Measurements from ENCODE around the gene LSM2. TPM values are rescaled to one million over a fixed set of nuclear protein-coding genes. Genes with fewer than 3 reads are reported as not detected.

LSM2 gene
- total RNA-seq, 2 donors from 2014 or later = 106 to 119 TPM

- H3K9me3 Mint-ChIP-seq = no peaks in the 10 kb centered on the region
- no peak overlapping the region for H3K27ac Mint-ChIP-seq
- H3K36me3 ChIP-seq (ENCODE audit: control insufficient read depth, insufficient read depth, low read length) = no peaks in the 10 kb centered on the region
- no peaks in the 10 kb centered on the region for H3K9me3 ChIP-seq (ENCODE audit: control insufficient read depth, low read length)
- peaks cover 4% of the 10 kb centered on the region for H3K4me1 Mint-ChIP-seq
- H3K27ac ChIP-seq (ENCODE audit: low read depth, low read length) = no peak overlapping the region
- no peaks in the 10 kb centered on the region for H3K4me1 ChIP-seq (ENCODE audit: control insufficient read depth, insufficient read depth, low read length)
- H3K27me3 ChIP-seq (ENCODE audit: control insufficient read depth, insufficient read depth, low read length, poor library complexity, severe bottlenecking) = no peaks in the 10 kb centered on the region
- no peaks in the 10 kb centered on the region for H3K27me3 Mint-ChIP-seq (ENCODE audit: insufficient read depth)
- no peak overlapping the region for H3K9ac ChIP-seq (ENCODE audit: extremely low read depth, low read length, poor library complexity, severe bottlenecking)
- H3K4me3 Mint-ChIP-seq = no peak overlapping the region
- H3K36me3 Mint-ChIP-seq (ENCODE audit: low read depth) = peaks cover 7% of the 10 kb centered on the region
- no peak for DNase-seq
- no peak overlapping the region for H3K4me3 ChIP-seq (ENCODE audit: low read length)
- 88 to 94% methylated on average over 7 to 8 of the region's 8 CpGs for WGBS, 2 experiments (ENCODE audit: insufficient coverage in 1 of 2, insufficient read length in 1 of 2)
- TF ChIP-seq CTCF (conservative IDR thresholded peaks at IDR 0.05) = no peak
Observed at GRCh38 chr6:31752739-31753319, 53.9 kb downstream of the LSM2 start.

- DNase-seq = no peak
- Histone ChIP-seq H3K9ac (ENCODE audit: extremely low read depth, low read length, poor library complexity, severe bottlenecking) (no peak overlapping the region), H3K36me3 (ENCODE audit: control insufficient read depth, insufficient read depth, low read length) (no peaks in the 10 kb centered on the region), H3K4me1 (ENCODE audit: control insufficient read depth, insufficient read depth, low read length) (no peaks in the 10 kb centered on the region), H3K9me3 (ENCODE audit: control insufficient read depth, low read length) (no peaks in the 10 kb centered on the region), H3K27me3 (ENCODE audit: control insufficient read depth, insufficient read depth, low read length, poor library complexity, severe bottlenecking) (no peaks in the 10 kb centered on the region), H3K4me3 (ENCODE audit: low read length) (no peak overlapping the region), H3K27ac (ENCODE audit: low read depth, low read length) (no peak overlapping the region)
- H3K9me3 Mint-ChIP-seq = no peaks in the 10 kb centered on the region
- 89 to 95% methylated on average over 3 to 6 of the region's 7 CpGs for WGBS, 2 experiments (ENCODE audit: insufficient coverage in 1 of 2, insufficient read length in 1 of 2)
- no peaks in the 10 kb centered on the region for H3K27me3 Mint-ChIP-seq (ENCODE audit: insufficient read depth)
- H3K4me3 Mint-ChIP-seq = no peak overlapping the region
- peaks cover 14% of the 10 kb centered on the region for H3K36me3 Mint-ChIP-seq (ENCODE audit: low read depth)
- no peak for TF ChIP-seq CTCF (conservative IDR thresholded peaks at IDR 0.05)
- H3K4me1 Mint-ChIP-seq = peaks cover 8% of the 10 kb centered on the region
- no peak overlapping the region for H3K27ac Mint-ChIP-seq
Observed at GRCh38 chr6:31750411-31751022, 56.2 kb downstream of the LSM2 start.

GRCh38 chr6:31749301-31750036 is 57.3 kb downstream of the LSM2 start:
- DNase-seq = no peak
- Mint-ChIP-seq H3K9me3 (no peaks in the 10 kb centered on the region), H3K4me3 (no peak overlapping the region), H3K27ac (no peak overlapping the region), H3K36me3 (ENCODE audit: low read depth) (peaks cover 14% of the 10 kb centered on the region), H3K4me1 (peaks cover 13% of the 10 kb centered on the region), H3K27me3 (ENCODE audit: insufficient read depth) (no peaks in the 10 kb centered on the region)
- Histone ChIP-seq H3K4me1 (ENCODE audit: control insufficient read depth, insufficient read depth, low read length) (no peaks in the 10 kb centered on the region), H3K9me3 (ENCODE audit: control insufficient read depth, low read length) (no peaks in the 10 kb centered on the region), H3K9ac (ENCODE audit: extremely low read depth, low read length, poor library complexity, severe bottlenecking) (no peak overlapping the region), H3K4me3 (ENCODE audit: low read length) (no peak overlapping the region), H3K36me3 (ENCODE audit: control insufficient read depth, insufficient read depth, low read length) (no peaks in the 10 kb centered on the region), H3K27me3 (ENCODE audit: control insufficient read depth, insufficient read depth, low read length, poor library complexity, severe bottlenecking) (no peaks in the 10 kb centered on the region), H3K27ac (ENCODE audit: low read depth, low read length) (no peak overlapping the region)
- TF ChIP-seq CTCF (conservative IDR thresholded peaks at IDR 0.05) = no peak
- 87 to 90% methylated on average over 4 to 8 of the region's 8 CpGs for WGBS, 2 experiments (ENCODE audit: insufficient coverage in 1 of 2, insufficient read length in 1 of 2)

Other genes starting within 250 kb of the LSM2 start
- not detected for gene LTA, start 234.7 kb downstream of the LSM2 start, total RNA-seq
- not detected for gene TNF, start 231.4 kb downstream of the LSM2 start, total RNA-seq
- 1 to 10 TPM in 1 of 2 donors, not detected in 1; 1.3 TPM for gene LTB, start 224.5 kb downstream of the LSM2 start, total RNA-seq
- not detected for gene LST1, start 220.7 kb downstream of the LSM2 start, total RNA-seq
- gene NCR3, start 214.0 kb downstream of the LSM2 start, total RNA-seq = not detected
- 1 to 10 TPM in 1 of 2 donors, under 1 TPM in 1; 0.70 to 1.7 TPM for gene AIF1, start 191.7 kb downstream of the LSM2 start, total RNA-seq
- gene PRRC2A, start 186.3 kb downstream of the LSM2 start, total RNA-seq = 100 to 1,000 TPM; 329 to 330 TPM
- 100 to 1,000 TPM; 413 to 428 TPM for gene BAG6, start 154.3 kb downstream of the LSM2 start, total RNA-seq
- gene APOM, start 151.1 kb downstream of the LSM2 start, total RNA-seq = 1 to 10 TPM; 1.6 to 3.2 TPM
- 10 to 100 TPM; 14.0 to 14.9 TPM for gene C6orf47, start 146.2 kb downstream of the LSM2 start, total RNA-seq
- gene GPANK1, start 142.0 kb downstream of the LSM2 start, total RNA-seq = 10 to 100 TPM; 16.1 to 21.3 TPM
- gene CSNK2B, start 140.9 kb downstream of the LSM2 start, total RNA-seq = 100 to 1,000 TPM; 155 to 171 TPM
- 10 to 100 TPM; 13.9 to 17.0 TPM for gene LY6G5B, start 137.0 kb downstream of the LSM2 start, total RNA-seq
- 1 to 10 TPM in 1 of 2 donors, under 1 TPM in 1; 0.93 to 2.0 TPM for gene LY6G5C, start 125.9 kb downstream of the LSM2 start, total RNA-seq
- gene ABHD16A, start 103.6 kb downstream of the LSM2 start, total RNA-seq = 10 to 100 TPM; 38.3 to 59.5 TPM
- gene LY6G6F, start 100.1 kb downstream of the LSM2 start, total RNA-seq = not detected
- gene LY6G6D, start 91.6 kb downstream of the LSM2 start, total RNA-seq = not detected
- under 1 TPM; 0.29 to 0.38 TPM for gene LY6G6C, start 85.2 kb downstream of the LSM2 start, total RNA-seq
- gene MPIG6B, start 83.6 kb downstream of the LSM2 start, total RNA-seq = not detected
- 100 to 1,000 TPM; 150 to 153 TPM for gene DDAH2, start 77.7 kb downstream of the LSM2 start, total RNA-seq
- 100 to 1,000 TPM; 289 to 380 TPM for gene CLIC1, start 70.4 kb downstream of the LSM2 start, total RNA-seq
- gene MSH5, start 67.0 kb downstream of the LSM2 start, total RNA-seq = 10 to 100 TPM; 35.7 to 57.2 TPM
- 1 to 10 TPM; 7.9 to 8.4 TPM for gene SAPCD1, start 44.3 kb downstream of the LSM2 start, total RNA-seq
- under 1 TPM; 0.64 to 0.95 TPM for gene VWA7, start 29.6 kb downstream of the LSM2 start, total RNA-seq
- gene VARS1, start 11.2 kb downstream of the LSM2 start, total RNA-seq = 10 to 100 TPM; 81.4 to 83.1 TPM
- gene HSPA1L, start 8.3 kb upstream of the LSM2 start, total RNA-seq = 1 to 10 TPM; 1.2 to 1.5 TPM
- gene HSPA1A, start 8.6 kb upstream of the LSM2 start, total RNA-seq = 10 to 100 TPM; 53.1 to 62.6 TPM
- gene HSPA1B, start 20.8 kb upstream of the LSM2 start, total RNA-seq = 10 to 100 TPM; 61.8 to 83.9 TPM
- 10 to 100 TPM; 42.4 to 50.7 TPM for gene NEU1, start 55.9 kb upstream of the LSM2 start, total RNA-seq
- 1 to 10 TPM; 1.3 to 3.6 TPM for gene SLC44A4, start 72.0 kb upstream of the LSM2 start, total RNA-seq
- gene EHMT2, start 90.7 kb upstream of the LSM2 start, total RNA-seq = 100 to 1,000 TPM; 113 to 121 TPM
- gene ZBTB12, start 95.1 kb upstream of the LSM2 start, total RNA-seq = 10 to 100 TPM; 25.4 to 29.9 TPM
- gene C2, start 120.8 kb upstream of the LSM2 start, total RNA-seq = 1 to 10 TPM in 1 of 2 donors, under 1 TPM in 1; 0.29 to 1.0 TPM
- under 1 TPM; 0.51 to 0.66 TPM for gene CFB, start 139.1 kb upstream of the LSM2 start, total RNA-seq
- 100 to 1,000 TPM in 1 of 2 donors, 10 to 100 TPM in 1; 90.3 to 132 TPM for gene NELFE, start 152.0 kb upstream of the LSM2 start, total RNA-seq
- gene SKIC2, start 152.2 kb upstream of the LSM2 start, total RNA-seq = 100 to 1,000 TPM in 1 of 2 donors, 10 to 100 TPM in 1; 95.8 to 103 TPM
- 10 to 100 TPM; 19.2 to 22.3 TPM for gene DXO, start 165.2 kb upstream of the LSM2 start, total RNA-seq
- gene C4A, start 175.1 kb upstream of the LSM2 start, total RNA-seq = 1 to 10 TPM; 4.5 to 6.2 TPM
- 1 to 10 TPM; 3.7 to 5.5 TPM for gene C4B, start 207.8 kb upstream of the LSM2 start, total RNA-seq
- under 1 TPM in 1 of 2 donors, not detected in 1; 0.35 TPM for gene CYP21A2, start 231.4 kb upstream of the LSM2 start, total RNA-seq

All from endodermal cell (in vitro differentiated cells).